HL-60/S4 treated with phorbol 12-myristate 13-acetate at 8.2 ng/mL for 4 days and 3 days (cell line): Measurements from ENCODE around the gene CFAP91.

ENCODE experiments used
- in situ Hi-C: fragments of 300-500 bp; cut with MboI; formaldehyde crosslinking; loops from 2 replicates; pipeline ENCODE4 v1.15.0; 2022; ENCODE audit warnings: low sequenced_read_pairs

Gene CFAP91

DNA sequence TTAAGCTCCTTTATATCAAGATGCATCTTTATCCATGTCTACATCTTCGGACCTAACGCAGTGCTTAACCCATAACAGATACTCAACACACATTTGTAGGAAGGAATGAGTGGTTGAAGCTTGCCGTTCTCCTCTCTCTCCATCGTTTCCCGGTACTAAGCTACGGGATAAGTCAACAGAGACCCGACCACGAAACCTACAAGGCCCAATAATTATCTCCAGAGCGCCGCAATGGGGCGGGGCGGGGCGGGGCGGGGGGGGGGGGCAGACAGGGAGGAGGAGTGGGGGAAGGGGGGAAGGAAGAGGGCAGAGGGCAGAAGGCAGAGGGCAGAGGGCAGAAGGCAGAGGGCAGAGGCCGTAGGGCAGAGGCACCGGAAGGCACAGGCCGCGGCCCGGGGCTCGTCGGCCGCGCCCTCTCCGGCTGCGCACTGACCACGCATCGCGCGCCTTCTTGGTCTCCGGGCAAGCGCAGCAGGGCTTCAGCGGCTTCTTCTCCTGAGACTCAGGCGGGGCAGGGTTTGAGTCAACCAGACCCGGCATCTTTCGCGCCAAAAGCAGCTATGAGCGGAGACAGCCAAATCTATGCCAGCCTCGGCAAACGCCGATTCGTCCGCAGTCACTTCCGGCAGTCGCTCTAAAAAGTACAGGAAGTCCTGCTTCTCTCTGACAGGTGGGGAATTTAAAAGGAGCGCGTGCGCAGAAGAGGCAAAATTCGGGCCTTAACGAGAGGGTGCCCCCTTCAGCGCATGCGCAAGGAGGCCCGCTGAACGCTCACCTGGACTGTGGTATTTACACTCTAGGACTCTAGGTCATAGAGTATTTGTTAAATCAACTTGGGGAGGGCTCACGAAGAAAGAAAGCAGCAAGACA lies 25.8 kb upstream of the CFAP91 start, which contains the start of gene COX17:
Gene COX17 (minus strand): TSS at position 636 of the 870 bp plus-strand sequence. CDS start 96 bp downstream, at position 540.
- in situ Hi-C loops, result loop anchor here (25.0 kb wide), 1 partner anchor 790 kb away; no protein-coding TSS in a partner anchor

DNA sequence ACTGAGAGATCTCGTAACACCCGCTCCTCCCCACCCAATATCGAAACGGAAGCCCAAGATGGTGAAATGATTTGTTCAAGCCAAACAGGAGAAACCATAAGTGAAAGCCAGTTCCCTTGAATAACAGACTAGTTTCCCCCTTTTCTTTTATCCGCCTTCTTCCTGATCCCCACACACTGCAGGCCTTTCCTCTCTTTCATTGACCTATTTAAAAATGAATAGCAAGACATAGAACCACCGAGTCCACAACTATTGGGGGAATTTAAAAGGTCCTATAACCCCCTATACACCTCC lies 25.2 kb upstream of the CFAP91 start:
- in situ Hi-C loops, result loop anchor here (25.0 kb wide), 1 partner anchor 790 kb away; no protein-coding TSS in a partner anchor

DNA sequence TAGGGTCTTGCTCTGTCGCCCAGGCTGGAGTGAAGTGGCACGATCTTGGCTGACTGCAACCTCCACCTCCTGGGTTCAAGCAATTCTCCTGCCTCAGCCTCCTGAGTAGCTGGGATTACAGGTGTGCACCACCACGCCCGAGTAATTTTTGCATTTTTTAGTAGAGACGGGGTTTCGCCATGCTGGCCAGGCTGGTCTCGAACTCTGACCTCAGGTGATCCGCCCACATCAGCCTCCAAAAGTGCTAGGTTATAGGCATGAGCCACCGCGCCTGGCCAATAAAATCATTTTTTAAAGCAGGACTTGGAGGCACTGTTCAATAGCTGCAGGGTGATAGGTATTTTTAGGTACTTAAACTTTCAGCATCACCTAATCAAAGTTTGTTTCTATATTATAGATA lies 24.6 kb upstream of the CFAP91 start:
- in situ Hi-C loops, result loop anchor here (25.0 kb wide), 1 partner anchor 791 kb away; no protein-coding TSS in a partner anchor

DNA sequence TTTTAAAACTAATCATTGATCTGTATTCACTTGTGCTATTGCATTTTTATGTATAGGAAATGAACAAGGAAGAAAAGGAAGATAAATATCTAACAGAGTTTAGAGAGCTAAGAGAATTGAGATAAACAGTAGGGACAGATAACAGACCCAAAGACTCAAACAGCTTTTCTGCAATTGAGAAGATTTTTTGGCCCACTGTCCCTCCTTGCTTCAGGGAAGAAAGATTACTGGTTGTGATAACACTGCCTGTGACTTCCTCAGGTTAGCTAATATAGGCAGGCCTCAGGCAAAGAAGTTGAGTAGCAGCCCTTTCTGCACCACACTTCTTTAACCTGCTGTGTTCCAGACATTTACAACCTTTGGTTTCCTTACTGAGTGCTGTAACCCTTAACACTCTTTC lies 22.9 kb upstream of the CFAP91 start:
- in situ Hi-C loops, result loop anchor here (25.0 kb wide), 1 partner anchor 793 kb away; no protein-coding TSS in a partner anchor

DNA sequence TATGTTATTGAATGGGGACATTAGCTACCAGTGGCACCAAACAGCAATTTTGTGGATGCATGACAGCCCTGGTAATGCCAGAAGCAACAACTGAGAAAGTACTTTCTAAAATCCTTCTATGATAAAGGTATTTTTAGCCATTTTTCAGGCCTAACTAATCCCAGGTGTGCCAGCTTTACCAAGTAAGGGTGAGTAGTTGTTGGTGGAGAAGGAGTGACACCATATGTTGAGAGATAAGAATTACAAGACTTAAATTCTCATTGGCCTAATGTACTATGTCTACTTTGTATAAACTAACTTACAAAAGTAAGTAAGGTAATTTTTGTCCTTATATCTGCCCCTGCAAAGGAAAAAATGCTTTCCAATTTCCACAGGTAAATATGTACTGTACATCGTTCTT lies 21.5 kb upstream of the CFAP91 start:
- in situ Hi-C loops, result loop anchor here (25.0 kb wide), 1 partner anchor 794 kb away; no protein-coding TSS in a partner anchor

DNA sequence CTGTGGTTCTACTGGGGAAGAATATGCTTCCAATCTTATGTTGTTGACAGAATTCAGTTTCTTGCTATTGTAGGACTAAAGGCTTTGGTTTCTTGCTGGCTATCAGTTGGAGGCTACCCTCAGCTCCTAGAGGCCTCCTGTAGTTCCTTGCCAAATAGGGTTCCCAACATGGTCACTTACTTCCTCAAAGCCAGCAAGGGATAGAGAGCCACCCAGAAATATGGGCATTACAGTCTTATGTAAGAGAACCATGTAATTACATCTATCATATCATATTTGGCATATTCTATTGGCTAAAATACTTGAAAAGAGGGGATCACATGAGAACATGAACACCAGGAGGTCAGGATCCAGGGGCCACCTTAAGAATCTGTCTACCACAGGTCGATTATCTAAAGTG lies 19.4 kb upstream of the CFAP91 start:
- in situ Hi-C loops, result loop anchor here (25.0 kb wide), 1 partner anchor 796 kb away; no protein-coding TSS in a partner anchor

DNA sequence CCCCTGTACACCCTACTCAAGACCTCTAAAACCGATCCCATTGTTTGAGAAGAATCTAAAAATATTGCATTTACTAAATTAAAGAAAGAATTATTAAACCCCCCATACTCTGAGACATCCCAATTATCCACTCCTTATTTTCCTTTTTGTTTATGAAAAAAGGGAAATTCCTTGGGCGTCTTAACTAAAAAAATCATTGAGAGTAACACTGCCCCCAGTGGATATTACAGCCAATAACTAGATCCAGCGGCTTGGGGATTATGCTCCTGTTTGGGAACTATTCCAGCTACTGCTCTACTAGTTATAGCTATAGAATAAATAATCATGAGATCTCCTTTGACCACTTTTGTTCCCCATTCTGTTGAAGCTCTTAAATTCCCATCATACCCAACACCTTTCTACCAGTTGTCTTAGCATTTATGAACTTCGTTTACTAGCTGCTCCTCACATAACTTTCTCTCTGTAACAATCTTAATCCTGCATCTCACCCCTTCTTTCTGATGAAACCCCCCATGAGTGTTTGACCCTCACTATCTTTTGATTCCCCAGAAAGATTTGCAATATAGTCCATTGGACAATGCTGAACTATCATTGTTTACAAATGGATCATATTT lies 12.7 kb upstream of the CFAP91 start:
- in situ Hi-C loops, result loop anchor here (25.0 kb wide), 1 partner anchor 803 kb away; no protein-coding TSS in a partner anchor

DNA sequence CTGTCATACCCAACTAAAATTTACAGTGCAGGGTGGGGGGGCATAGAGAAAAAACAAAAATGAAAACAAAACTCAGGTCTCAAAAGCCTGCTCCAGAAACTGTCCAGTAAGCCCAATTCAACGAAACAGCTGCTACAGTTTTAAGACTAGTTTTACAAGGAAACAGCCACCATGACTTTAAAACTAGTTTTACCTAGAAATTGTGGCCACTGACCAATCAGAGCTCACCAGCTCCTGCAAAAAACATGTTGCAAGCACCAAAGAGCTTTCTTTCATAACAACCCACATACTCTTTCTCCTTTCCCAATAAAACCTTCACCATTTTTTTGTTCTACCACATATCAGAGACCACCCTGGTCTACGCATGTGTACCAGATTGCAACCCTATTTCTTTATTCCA lies 7.3 kb upstream of the CFAP91 start:
- in situ Hi-C loops, result loop anchor here (25.0 kb wide), 1 partner anchor 808 kb away; no protein-coding TSS in a partner anchor

DNA sequence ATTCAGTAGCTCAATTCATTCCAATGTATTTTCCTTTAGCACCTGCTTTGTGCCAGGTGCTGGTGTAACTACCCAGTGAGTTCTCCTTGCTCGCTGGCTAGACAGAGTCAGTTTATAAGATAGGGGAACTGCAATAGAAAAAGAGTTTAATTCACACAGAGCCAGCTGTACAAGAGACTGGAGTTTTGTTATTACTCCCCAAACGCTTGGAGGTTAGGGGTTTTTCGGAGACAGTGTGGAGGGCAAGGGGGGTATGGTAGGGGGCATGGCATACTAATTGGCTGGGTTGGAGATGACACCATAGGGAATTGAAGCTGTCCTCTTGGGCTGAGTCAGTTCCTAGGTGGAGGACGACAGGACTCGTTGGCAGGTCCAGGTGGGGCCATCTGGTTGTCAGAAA lies 5.4 kb upstream of the CFAP91 start:
- in situ Hi-C loops, result loop anchor here (25.0 kb wide), 1 partner anchor 810 kb away; no protein-coding TSS in a partner anchor

DNA sequence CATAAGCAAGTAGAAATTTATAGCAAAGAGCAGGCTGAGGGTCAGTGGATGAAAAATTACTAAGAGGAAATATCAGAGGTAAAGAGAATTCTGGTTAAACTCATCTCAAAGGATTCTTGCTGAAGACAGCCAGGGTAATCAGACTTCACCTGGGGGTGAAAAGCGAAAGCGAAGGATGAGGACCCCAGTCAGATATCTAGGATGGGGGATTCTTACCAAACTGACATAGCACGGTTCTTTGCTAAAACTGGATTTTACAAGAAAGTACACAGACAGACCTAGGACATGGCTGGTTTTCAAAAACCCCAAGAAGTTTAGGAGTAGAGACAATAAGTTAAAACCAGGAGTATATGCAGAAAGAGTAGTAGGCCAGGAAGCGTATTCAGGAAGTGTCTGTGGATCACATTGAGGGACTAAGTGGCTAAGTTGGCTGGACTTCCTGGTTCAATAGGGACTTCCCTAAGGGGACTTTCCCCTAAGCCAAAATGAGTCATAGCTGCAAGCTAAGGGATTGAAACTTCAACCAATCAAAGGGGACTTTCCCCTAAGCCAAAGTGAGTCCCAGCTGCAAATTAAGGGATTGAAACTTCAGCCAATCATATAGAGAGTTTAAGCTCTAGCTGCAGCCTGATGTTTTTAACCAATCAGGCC lies 2.4 kb upstream of the CFAP91 start:
- in situ Hi-C loops, result no loop called here

DNA sequence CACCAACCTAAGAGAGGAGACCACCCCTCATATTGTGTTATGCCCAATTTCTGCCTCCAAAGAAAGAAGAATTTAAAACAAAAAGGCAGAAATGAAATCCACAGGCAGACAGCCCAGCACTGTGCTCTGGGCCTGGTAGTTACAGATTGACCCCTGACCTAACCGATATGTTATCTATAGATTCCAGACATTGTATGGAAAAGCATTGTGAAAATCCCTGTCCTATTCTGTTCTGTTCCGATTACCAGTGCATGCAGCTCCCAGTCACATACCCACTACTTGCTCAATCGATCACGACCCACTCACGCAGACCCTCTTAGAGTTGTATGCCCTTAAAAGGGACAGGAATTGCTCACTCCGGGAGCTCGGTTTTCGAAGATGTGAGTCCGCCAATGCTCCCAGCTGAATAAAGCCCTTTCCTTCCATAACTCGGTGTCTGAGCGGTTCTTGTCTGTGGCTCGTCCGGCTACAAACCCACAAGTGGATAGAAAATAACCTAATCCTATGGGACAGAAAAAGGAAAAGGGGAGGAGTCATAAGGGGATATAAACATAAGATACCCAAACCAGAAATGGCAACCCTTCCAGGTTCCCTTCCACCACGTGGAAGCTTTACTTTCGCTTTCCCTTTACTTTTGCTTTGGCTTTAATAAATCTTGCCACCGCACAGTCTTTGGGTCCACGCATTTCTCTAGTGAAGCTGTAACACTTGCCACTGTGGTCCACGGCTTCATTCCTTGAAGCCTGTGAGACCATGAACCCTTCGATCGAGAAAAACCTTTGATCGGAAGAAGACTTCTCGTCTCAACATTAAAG lies 1.7 kb upstream of the CFAP91 start:
- in situ Hi-C loops, result no loop called here

DNA sequence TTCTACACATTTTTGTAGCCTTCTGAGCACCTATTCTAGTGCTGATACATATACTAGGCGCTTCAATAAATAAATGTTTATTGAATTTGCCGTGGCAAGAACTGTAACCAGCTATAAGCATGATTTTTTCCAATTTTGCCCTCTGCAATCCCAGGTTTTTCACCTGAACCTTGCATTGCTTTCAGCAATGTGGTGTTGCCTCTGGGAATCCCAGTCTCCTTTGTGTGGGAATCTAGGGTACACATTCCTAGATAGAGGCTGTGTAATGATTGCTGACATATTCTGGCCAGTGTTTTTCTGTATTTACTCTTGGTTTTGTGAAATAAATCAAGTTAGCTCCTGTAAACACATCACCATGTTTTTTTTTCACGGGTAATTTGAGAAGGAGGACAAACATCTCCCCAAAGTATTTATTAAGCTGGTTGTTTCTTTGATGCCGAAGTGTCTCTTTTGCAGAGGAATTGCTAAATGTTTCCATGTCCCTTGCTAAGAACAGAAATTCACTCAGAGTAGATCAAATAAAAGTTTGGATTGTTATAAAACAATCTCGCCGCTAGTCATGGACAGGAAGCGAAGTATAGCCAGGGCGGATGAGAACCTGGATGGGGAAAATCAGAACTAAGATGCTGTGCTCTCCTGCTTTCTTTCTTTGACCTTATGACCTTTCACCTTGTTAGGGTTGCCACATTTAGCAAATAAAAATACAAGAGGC lies 1.2 kb downstream of the CFAP91 start:
- in situ Hi-C loops, result no loop called here

DNA sequence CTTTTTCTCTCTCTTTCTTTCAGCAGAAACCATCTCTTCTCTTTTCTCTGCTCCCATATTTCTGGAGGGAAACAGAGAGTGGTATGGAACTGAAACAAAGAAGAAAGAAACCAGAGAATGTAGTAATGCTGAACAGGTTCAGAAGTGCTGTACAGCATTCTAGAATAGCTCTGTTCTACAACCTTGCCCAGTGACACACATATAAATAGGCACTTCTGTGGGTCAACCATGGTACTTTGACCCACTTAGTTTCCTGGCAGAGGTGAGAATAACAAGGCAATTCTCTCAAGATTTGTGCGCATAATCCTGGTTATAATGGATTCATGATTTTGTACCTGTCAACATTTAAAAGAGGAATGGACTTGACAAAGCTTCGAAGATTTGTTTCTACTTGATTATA lies 12.3 kb downstream of the CFAP91 start:
- in situ Hi-C loops, result no loop called here

DNA sequence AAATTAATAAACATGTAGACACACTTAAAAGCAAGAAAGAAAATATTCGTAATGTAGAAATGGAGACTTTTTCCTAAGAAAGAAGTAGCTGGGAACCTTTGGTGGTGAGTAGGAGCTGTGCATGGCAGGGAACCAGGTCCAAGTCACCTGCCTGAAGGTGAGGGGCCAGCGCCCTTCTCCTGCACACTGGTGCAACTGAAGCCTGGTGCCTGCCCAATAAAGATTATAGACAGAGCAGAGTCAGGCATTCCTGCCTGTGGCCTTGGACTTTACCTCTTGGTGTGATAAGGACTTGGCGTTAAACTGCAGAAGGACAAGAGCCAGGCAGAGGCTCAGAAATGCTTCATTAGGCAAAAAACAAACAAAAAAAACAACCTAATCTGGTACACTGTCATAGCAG lies 14.2 kb downstream of the CFAP91 start:
- in situ Hi-C loops, result no loop called here

DNA sequence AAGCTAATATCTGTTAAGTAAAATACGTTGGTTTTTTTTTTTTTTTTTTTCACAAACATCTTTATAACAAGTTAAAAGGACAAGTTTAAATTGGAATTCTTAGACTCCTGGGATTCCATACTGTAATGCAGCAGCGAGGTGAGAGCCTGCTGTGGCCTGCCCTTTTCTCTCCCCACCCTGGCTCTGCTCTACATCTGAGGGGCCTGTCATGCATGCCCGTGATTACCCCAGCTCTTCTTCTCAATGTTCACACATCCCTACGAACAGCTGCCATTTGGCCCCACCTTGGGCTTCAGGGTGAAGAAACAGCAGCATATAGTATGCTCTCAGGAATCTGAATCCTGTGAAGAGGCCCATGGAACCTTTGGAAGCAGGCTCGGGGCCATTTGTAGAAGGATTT lies 14.7 kb downstream of the CFAP91 start:
- in situ Hi-C loops, result no loop called here

DNA sequence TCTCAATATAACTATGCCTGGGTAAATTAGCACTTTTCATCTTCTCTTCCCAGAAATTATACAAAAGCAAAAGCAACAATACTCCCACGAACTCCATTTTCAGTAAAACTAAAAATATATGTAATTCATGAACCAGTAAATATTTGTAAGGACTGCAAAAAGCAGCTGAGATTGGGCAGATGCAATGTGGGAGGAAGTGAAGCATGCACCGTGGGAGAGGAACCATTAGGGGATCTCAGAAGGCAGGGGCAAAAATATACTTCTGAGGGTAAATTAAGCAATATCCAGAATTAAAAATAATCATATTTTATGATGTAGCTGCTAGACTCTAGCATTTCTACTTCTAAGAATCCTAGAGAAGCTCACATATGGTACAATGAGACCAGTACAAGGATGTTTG lies 20.2 kb downstream of the CFAP91 start:
- in situ Hi-C loops, result no loop called here

DNA sequence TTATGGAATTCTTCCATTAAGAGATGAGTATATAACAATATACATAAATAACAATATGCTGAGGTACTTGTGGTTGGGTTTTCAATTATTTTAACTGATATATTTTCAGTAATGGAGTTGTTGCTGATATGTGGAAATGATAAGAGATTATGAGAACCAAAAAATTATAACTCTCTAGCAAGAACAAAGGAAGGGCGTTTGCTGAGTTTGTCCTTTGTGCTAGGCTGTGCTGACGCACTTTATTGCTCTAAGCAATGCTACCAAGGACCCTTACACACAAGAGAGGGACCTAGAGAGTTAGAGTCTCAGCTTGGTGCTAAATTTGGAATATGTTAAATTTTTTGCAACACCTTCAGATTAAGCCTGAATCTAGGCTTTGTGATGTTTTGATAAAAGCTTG lies 24.1 kb downstream of the CFAP91 start:
- in situ Hi-C loops, result no loop called here

DNA sequence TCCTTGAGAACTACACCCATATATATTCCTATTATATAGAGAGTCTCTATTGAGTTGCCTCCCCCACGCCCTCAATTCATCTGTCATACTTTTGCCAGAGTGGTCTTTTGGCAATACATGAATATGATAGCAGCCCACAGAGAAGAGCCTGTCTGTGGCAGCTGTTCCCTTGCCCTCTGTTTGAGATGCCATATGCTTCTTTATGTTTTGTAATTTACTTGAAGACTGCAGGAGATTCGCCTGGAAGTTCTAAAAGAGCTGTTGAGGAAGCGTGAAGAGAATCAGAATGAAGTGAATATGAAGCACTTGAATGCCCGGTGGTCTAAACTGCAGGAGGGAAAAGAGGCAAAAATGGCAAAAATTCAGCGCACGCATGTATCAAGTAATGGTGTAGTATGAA lies 27.2 kb downstream of the CFAP91 start:
- in situ Hi-C loops, result no loop called here

DNA sequence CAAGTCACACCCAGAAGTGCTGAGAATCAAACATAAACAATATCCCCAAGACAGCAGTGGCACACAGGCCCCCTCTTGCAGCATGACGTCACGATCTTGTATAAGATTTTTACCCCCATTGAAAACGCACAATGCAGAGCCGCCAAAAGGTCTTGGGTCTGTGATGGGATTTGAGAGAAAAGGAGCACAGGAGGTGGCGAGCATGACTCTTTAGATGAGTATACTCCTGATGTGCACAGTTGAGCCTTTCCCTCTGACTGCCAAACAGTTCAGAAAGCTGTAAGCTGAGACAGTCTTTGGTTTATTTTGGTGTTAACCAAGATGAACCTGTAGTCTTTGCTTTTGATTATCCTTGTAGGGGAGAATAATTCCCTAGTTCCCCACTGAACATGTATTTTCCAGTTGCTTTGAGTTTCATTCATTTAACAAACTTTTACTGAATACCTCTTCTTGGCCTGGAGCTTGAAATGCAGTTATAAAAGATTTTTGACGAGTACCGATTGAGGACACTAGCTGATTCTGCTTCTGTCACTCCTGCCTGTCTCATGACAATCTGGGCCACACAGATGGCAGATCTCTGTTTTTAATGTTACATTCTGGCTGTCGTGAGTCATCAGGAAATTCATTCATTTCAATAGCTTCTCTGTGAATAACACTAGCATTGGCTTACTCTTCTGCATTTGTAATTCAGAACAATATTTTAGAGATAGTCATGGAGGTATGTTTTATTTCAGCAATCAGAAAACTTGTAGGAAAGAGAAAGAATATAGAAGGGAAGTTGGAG lies 28.9 kb downstream of the CFAP91 start:
- in situ Hi-C loops, result no loop called here
